ENCODE data around the gene CLEC11A. TPM values are rescaled to one million over a fixed set of nuclear protein-coding genes. Genes with fewer than 3 reads are reported as not detected.

Gene CLEC11A
- total RNA-seq (2021; ENCODE audit: unreplicated experiment) (not detected), Bru-seq, nascent RNA (percentile 7 among the genes with signal in this experiment), BruChase-seq, experiment 1, labeled RNA remaining after a 2-hour chase (percentile 17 among the genes with signal in this experiment), BruChase-seq, experiment 2, labeled RNA remaining after a 6-hour chase (not detected)
- polyA plus RNA-seq (2012; ENCODE audit: insufficient read length), result not detected
- long read RNA-seq, result 0 reads

GRCh38 chr19:50723069-50723468, at the start of gene CLEC11A:
TSS of gene CLEC11A (plus strand) at chr19:50723364. CDS start at chr19:50723526, 162 bp downstream.
- Histone ChIP-seq H3K4me3 (ENCODE audit: low read depth in 2 of 2, low read length in 2 of 2) (no peak within 1 kb of the TSS; a peak in 1 of 4 replicates), H3K27ac (ENCODE audit: low read length) (no peak within 1 kb of the TSS), H3K27me3 (ENCODE audit: control insufficient read depth, insufficient read depth, low read length) (no peaks in the 10 kb centered on the region), H3K36me3 (ENCODE audit: control insufficient read depth, insufficient read depth, low read length) (no peaks in the 10 kb centered on the region; the same call in 1 of the 2 replicates), H3K9me3 (ENCODE audit: control insufficient read depth, insufficient read depth, low read depth, low read length) (no peaks in the 10 kb centered on the region), H3K4me1 (ENCODE audit: control insufficient read depth, insufficient read depth, low read length) (no peaks in the 10 kb centered on the region)
- ChIA-PET POLR2A (no interaction called here), CTCF (no interaction called here)
- in situ Hi-C loops (cut with HindIII; ENCODE audit: low pct_unique_long_range_greater_than_20kb, low sequenced_read_pairs), result no loop called here
- DNase-seq (ENCODE audit: low read depth, low spot score), result no peak
- intact Hi-C loops (cut with micrococcal nuclease; ENCODE audit: unreplicated experiment), result no loop called here
- ATAC-seq, result no peak
- no peak for TF ChIP-seq CTCF (IDR thresholded peaks at IDR 0.05)
- TF ChIP-seq REST (IDR thresholded peaks at IDR 0.05; ENCODE audit: insufficient read depth in 1 of 2, low read depth in 2 of 2, low read length in 1 of 2), result no peak
- no peak for TF ChIP-seq POLR2AphosphoS5 (IDR thresholded peaks at IDR 0.05; ENCODE audit: low read depth, low read length)
- no TSS peak for BruUV-seq (replicated peaks)

- Histone ChIP-seq H3K27me3 (ENCODE audit: control insufficient read depth, insufficient read depth, low read length) (no peaks in the 10 kb centered on the region), H3K36me3 (ENCODE audit: control insufficient read depth, insufficient read depth, low read length) (no peaks in the 10 kb centered on the region), H3K9me3 (ENCODE audit: control insufficient read depth, insufficient read depth, low read depth, low read length) (no peaks in the 10 kb centered on the region), H3K4me1 (ENCODE audit: control insufficient read depth, insufficient read depth, low read length) (no peaks in the 10 kb centered on the region), H3K27ac (ENCODE audit: low read length) (no peak overlapping the region), H3K4me3 (ENCODE audit: low read depth in 2 of 2, low read length in 2 of 2) (no peak overlapping the region)
- intact Hi-C loops (cut with micrococcal nuclease; ENCODE audit: unreplicated experiment), result no loop called here
- in situ Hi-C loops (cut with HindIII; ENCODE audit: low pct_unique_long_range_greater_than_20kb, low sequenced_read_pairs), result no loop called here
- no peak for TF ChIP-seq REST (IDR thresholded peaks at IDR 0.05; ENCODE audit: insufficient read depth in 1 of 2, low read depth in 2 of 2, low read length in 1 of 2)
- no peak for TF ChIP-seq POLR2AphosphoS5 (IDR thresholded peaks at IDR 0.05; ENCODE audit: low read depth, low read length)
- TF ChIP-seq TCF7L2 (IDR thresholded peaks at IDR 0.05; ENCODE audit: low read depth, low read length), result no peak
- no peak for TF ChIP-seq CTCF (IDR thresholded peaks at IDR 0.05)
- no peak for TF ChIP-seq SIN3A (IDR thresholded peaks at IDR 0.05; ENCODE audit: borderline replicate concordance, insufficient read depth, low read depth, low read length)
- BruUV-seq (replicated peaks), result no TSS peak
- ChIA-PET CTCF (no interaction called here), POLR2A (no interaction called here)
- DNase-seq (ENCODE audit: low read depth, low spot score), result no peak
- no peak for ATAC-seq
Observed at GRCh38 chr19:50676625-50677197, 46.5 kb upstream of the CLEC11A start.

Measured in Panc1 (cell line).